Effector memory CD8-positive, alpha-beta T cell (primary cell): ENCODE data around the gene ARHGEF1.
A peak's percentile ranks its signal among the peaks of the same experiment; 100 is the strongest.

ENCODE experiments used
- ATAC-seq: fragments of 150-1000 bp; cut with Tn5 transposase; replicated peaks from 2 replicates; pipeline ENCODE4 v1.10.0; 2021; ENCODE audit warnings: mild to moderate bottlenecking, moderate library complexity
- DNase-seq, 3 experiments: peaks; one replicate each; pipeline ENCODE4 v3.0.0; 2021
- H3K27ac Mint-ChIP-seq, 2 donors: one replicate each; pipeline ENCODE4 v1.8.0; 2022; ENCODE audit warnings: mild to moderate bottlenecking in 2 of 2, mixed read lengths in 2 of 2, moderate library complexity in 2 of 2
- H3K27me3 Mint-ChIP-seq, 2 donors: one replicate each; pipeline ENCODE4 v1.8.0; 2022; ENCODE audit warnings: mixed read lengths in 2 of 2
- H3K36me3 Mint-ChIP-seq: one replicate; pipeline ENCODE4 v1.8.0; 2022; ENCODE audit warnings: mild to moderate bottlenecking, moderate library complexity, mixed read lengths; ENCODE audit not compliant: insufficient read depth
- H3K4me1 Mint-ChIP-seq, 2 donors: one replicate each; pipeline ENCODE4 v1.8.0; 2022; ENCODE audit warnings: low read depth in 2 of 2, mixed read lengths in 2 of 2
- H3K4me3 Mint-ChIP-seq, 2 donors: one replicate each; pipeline ENCODE4 v1.8.0; 2022; ENCODE audit warnings: mild to moderate bottlenecking in 2 of 2, mixed read lengths in 2 of 2, moderate library complexity in 2 of 2
- H3K9me3 Mint-ChIP-seq, 2 donors: one replicate each; pipeline ENCODE4 v1.8.0; 2022; ENCODE audit warnings: mixed read lengths in 2 of 2

ARHGEF1 gene

DNA sequence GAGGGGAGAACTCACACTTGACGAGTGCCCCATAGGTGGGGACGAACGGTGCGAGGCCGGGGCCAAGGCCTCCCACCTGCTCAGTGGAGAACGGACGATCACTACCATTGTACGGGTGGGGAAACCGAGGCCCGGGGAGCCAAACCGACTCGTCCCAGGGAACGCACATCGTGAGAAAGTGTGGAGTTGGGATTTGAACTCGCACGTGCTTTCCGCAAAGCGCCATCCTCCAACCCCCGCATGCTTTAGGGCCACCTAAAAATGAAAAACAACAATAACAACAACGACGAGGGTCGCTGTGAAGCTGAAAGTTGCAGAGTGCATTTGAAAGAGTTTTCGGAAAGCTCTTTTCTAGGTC, 458 bp downstream of the ARHGEF1 start:
- no peaks in the 10 kb centered on the region for H3K27me3 Mint-ChIP-seq
- H3K27ac Mint-ChIP-seq: peak overlapping the region; percentile 91 to 96
- peaks cover 69% of the 10 kb centered on the region for H3K36me3 Mint-ChIP-seq
- peak overlapping the region; percentile 80 to 91 for H3K4me3 Mint-ChIP-seq
- H3K9me3 Mint-ChIP-seq: no peaks in the 10 kb centered on the region
- H3K4me1 Mint-ChIP-seq: peaks cover 61 to 69% of the 10 kb centered on the region in 2 donors
- ATAC-seq: no peak
- no peak for DNase-seq

GRCh38 chr19:41883821-41884733, 1.1 kb downstream of the ARHGEF1 start:
- Mint-ChIP-seq H3K9me3 (no peaks in the 10 kb centered on the region), H3K36me3 (peaks cover 75% of the 10 kb centered on the region), H3K27me3 (no peaks in the 10 kb centered on the region), H3K4me1 (peaks cover 62 to 71% of the 10 kb centered on the region in 2 donors), H3K4me3 (peak overlapping the region; percentile 80 to 91), H3K27ac (peak overlapping the region; percentile 91 to 96)
- DNase-seq: peak; percentile 77 to 82 (median 82)
- peak; percentile 57 for ATAC-seq

GRCh38 chr19:41886761-41887710, 4.1 kb downstream of the ARHGEF1 start:
- DNase-seq (peak; percentile 52 to 78 (median 73)), ATAC-seq (peak; percentile 66)
- H3K36me3 Mint-ChIP-seq: peaks cover 87% of the 10 kb centered on the region
- H3K27me3 Mint-ChIP-seq: no peaks in the 10 kb centered on the region
- H3K4me1 Mint-ChIP-seq: peaks cover 62 to 76% of the 10 kb centered on the region in 2 donors
- H3K9me3 Mint-ChIP-seq: no peaks in the 10 kb centered on the region
- peak overlapping the region; percentile 80 to 91 for H3K4me3 Mint-ChIP-seq
- peak overlapping the region; percentile 91 to 96 for H3K27ac Mint-ChIP-seq

- Mint-ChIP-seq H3K36me3 (peaks cover 85% of the 10 kb centered on the region), H3K27me3 (no peaks in the 10 kb centered on the region), H3K27ac (peak overlapping the region; percentile 91 to 96), H3K4me3 (peak overlapping the region; percentile 80 to 91), H3K9me3 (no peaks in the 10 kb centered on the region), H3K4me1 (peaks cover 57 to 72% of the 10 kb centered on the region in 2 donors)
- DNase-seq (peak; percentile 77 to 79 (median 79)), ATAC-seq (peak; percentile 62)
These were observed 4.9 kb downstream of the ARHGEF1 start for GRCh38 chr19:41887711-41888382.

GRCh38 chr19:41888926-41889325, 5.9 kb downstream of the ARHGEF1 start:
- Mint-ChIP-seq H3K9me3 (no peaks in the 10 kb centered on the region), H3K27ac (peak overlapping the region; percentile 91 to 96), H3K4me1 (peaks cover 57 to 73% of the 10 kb centered on the region in 2 donors), H3K36me3 (peaks cover 81% of the 10 kb centered on the region), H3K4me3 (peak overlapping the region; percentile 80 to 91), H3K27me3 (no peaks in the 10 kb centered on the region)
- ATAC-seq (no peak), DNase-seq (no peak)

DNA sequence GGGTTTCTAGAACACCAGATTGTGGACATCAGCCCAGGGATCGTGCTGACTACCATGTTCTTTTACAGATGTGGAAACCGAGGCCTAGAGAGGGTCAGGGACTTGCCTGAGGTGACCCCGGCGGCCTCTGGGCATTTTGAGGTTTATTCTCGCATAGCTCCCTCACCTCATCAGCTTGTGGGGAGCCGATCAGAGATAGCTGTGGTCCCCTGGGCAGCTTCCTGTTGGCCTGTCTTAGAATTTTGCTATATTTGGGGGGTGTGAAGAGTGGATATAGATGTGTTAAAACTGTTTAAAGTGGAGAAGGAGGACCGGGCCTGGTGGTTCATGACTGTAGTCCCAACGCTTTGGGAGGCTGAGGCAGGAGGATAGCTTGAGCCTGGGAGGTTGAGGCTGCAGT, 6.9 kb downstream of the ARHGEF1 start:
- Mint-ChIP-seq H3K9me3 (no peaks in the 10 kb centered on the region), H3K27ac (peak overlapping the region; percentile 91 to 96), H3K4me3 (peak overlapping the region; percentile 80 to 91), H3K4me1 (peaks cover 57 to 69% of the 10 kb centered on the region in 2 donors), H3K36me3 (peaks cover 81% of the 10 kb centered on the region), H3K27me3 (no peaks in the 10 kb centered on the region)
- DNase-seq (no peak), ATAC-seq (no peak)

GRCh38 chr19:41890936-41891335, 8.0 kb downstream of the ARHGEF1 start:
- DNase-seq (no peak), ATAC-seq (no peak)
- H3K36me3 Mint-ChIP-seq: peaks cover 86% of the 10 kb centered on the region
- H3K4me1 Mint-ChIP-seq: peaks cover 55 to 71% of the 10 kb centered on the region in 2 donors
- no peaks in the 10 kb centered on the region for H3K27me3 Mint-ChIP-seq
- peak overlapping the region in 1 of 2 donors; percentile 87 for H3K27ac Mint-ChIP-seq
- H3K4me3 Mint-ChIP-seq: no peak overlapping the region
- no peaks in the 10 kb centered on the region for H3K9me3 Mint-ChIP-seq

DNA sequence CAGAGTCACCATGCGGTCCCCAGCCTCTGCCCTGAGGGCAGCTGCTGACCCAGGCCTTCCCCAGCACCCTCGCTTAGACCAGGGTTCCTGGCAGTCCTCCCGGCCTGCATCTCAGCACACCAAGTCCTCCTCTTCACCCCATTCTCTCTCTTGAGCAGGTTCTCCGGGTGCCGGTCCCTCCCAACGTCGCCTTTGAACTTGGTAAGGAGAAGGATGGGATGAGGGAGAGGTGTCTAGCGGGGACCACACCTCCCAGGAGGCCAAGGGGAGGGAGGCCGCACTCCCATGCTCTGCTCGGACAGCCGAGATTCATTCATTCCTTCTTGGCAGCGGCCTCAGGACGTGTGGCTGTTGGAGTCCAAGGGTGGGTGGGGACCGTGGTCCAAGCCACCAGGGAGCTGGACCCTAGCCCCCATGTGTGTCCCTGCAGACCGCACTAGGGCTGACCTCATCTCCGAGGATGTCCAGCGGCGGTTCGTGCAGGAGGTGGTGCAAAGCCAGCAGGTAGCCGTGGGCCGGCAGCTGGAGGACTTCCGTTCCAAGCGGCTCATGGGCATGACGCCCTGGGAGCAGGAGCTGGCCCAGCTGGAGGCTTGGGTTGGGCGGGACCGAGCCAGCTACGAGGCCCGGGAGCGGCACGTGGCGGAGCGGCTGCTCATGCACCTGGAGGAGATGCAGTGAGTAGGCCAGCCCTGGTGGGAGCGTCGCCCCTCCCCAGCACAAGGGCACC, 9.4 kb downstream of the ARHGEF1 start:
- Mint-ChIP-seq H3K9me3 (no peaks in the 10 kb centered on the region), H3K4me1 (peaks cover 48 to 64% of the 10 kb centered on the region in 2 donors), H3K36me3 (peaks cover 78% of the 10 kb centered on the region), H3K4me3 (peak overlapping the region in 1 of 2 donors; percentile 40), H3K27me3 (no peaks in the 10 kb centered on the region), H3K27ac (peak overlapping the region; percentile 87)
- DNase-seq: no peak
- no peak for ATAC-seq

GRCh38 chr19:41893899-41894298, 10.9 kb downstream of the ARHGEF1 start:
- peaks cover 48 to 63% of the 10 kb centered on the region in 2 donors for H3K4me1 Mint-ChIP-seq
- H3K36me3 Mint-ChIP-seq: peaks cover 78% of the 10 kb centered on the region
- no peaks in the 10 kb centered on the region for H3K27me3 Mint-ChIP-seq
- peak; percentile 50 for ATAC-seq
- H3K9me3 Mint-ChIP-seq: no peaks in the 10 kb centered on the region
- H3K27ac Mint-ChIP-seq: peak overlapping the region; percentile 90 to 92
- H3K4me3 Mint-ChIP-seq: peak overlapping the region; percentile 22 to 71
- DNase-seq: no peak

- Mint-ChIP-seq H3K9me3 (no peaks in the 10 kb centered on the region), H3K4me1 (peaks cover 47 to 63% of the 10 kb centered on the region in 2 donors), H3K4me3 (peak overlapping the region; percentile 22 to 71), H3K27ac (peak overlapping the region; percentile 90 to 92), H3K27me3 (no peaks in the 10 kb centered on the region), H3K36me3 (peaks cover 78% of the 10 kb centered on the region)
- no peak for ATAC-seq
- DNase-seq: no peak
These were observed 11.4 kb downstream of the ARHGEF1 start for GRCh38 chr19:41894350-41894749.

DNA sequence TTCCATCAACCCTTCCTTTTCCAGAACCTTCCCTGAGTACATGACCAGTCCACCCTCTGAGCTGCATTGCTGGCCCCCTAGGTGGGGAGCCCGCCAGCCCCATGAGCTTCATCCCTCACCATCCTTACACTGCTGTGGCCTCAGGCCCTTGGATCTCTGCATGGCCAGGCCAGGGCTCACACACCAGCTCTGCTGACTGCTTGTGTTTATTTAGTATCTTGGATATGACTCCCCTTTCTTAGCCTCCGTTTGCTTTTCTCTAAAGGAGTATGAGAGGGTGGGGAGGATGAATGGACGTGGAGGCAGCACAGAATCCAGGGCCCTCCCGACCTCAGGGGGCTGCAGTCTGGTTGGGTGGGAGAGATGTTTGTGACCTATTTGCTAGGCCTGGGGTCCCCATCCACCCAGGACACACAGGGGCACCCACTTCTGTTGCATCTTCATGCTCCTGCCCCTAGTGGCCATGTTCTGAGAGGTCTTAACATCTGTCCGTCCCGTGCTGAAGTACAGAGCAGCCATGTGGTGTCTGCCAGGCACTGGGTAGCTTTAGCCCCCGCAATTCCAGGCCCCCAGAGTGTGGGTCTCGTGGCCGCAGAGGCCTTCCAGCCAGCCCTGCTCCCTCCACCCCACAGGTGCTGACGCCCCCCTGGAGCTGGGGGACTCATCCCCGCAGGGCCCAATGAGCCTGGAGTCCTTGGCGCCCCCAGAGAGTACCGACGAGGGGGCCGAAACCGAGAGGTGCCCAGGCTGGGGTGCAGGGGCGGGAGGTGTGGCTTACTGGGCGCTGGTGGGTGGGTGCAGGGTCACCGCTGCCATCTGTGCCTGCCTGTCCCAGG, 13.0 kb downstream of the ARHGEF1 start:
- no peaks in the 10 kb centered on the region for H3K27me3 Mint-ChIP-seq
- peaks cover 40 to 56% of the 10 kb centered on the region in 2 donors for H3K4me1 Mint-ChIP-seq
- DNase-seq: no peak
- no peaks in the 10 kb centered on the region for H3K9me3 Mint-ChIP-seq
- H3K36me3 Mint-ChIP-seq: peaks cover 79% of the 10 kb centered on the region
- peak; percentile 62 for ATAC-seq
- H3K27ac Mint-ChIP-seq: peak overlapping the region; percentile 88 to 93
- peak overlapping the region; percentile 38 to 59 for H3K4me3 Mint-ChIP-seq

DNA sequence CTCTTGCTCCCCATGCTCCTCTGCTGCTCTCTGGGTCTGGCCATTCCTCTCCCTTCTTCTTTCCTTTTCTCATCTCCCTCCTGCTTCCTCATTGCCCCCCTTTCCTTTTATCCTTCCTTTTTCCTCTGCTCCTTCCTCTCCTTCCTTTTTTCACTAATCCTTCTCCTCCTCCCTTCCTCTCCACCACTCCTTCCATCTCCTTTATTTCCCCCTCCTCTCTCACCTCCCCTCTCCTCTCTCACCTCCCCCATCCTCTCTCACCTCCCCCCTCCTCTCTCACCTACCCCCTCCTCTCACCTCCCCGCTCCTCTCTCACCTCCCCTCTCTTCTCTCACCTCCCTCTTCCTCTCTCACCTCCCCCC, 13.6 kb downstream of the ARHGEF1 start:
- DNase-seq: no peak
- peaks cover 36 to 53% of the 10 kb centered on the region in 2 donors for H3K4me1 Mint-ChIP-seq
- peaks cover 80% of the 10 kb centered on the region for H3K36me3 Mint-ChIP-seq
- H3K9me3 Mint-ChIP-seq: no peaks in the 10 kb centered on the region
- H3K27me3 Mint-ChIP-seq: no peaks in the 10 kb centered on the region
- H3K27ac Mint-ChIP-seq: peak overlapping the region; percentile 88 to 93
- peak overlapping the region in 1 of 2 donors; percentile 59 for H3K4me3 Mint-ChIP-seq
- no peak for ATAC-seq
